ENCODE results near the gene WDR41.

Gene WDR41

DNA sequence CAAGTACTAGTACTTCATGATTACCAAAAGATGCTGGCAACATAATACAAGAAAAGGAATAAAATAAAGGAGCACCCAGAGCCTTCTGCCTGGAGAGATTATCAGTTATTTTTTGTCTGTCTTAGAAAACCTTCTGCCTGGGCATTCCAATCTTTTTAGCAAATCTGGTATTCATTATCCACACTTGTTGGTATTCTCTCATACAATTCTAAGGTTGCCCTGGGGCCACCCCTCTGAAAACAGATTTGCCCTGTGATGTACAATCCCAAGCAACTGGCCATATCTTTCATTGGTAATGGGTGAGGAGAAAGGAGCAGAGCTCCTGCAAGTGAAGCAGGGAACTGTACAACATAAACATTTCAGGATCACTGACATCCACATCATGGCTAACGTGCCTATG is 47.8 kb downstream of the WDR41 start:
- DNase-seq (ENCODE audit: low read depth, low spot score), result no peak

DNA sequence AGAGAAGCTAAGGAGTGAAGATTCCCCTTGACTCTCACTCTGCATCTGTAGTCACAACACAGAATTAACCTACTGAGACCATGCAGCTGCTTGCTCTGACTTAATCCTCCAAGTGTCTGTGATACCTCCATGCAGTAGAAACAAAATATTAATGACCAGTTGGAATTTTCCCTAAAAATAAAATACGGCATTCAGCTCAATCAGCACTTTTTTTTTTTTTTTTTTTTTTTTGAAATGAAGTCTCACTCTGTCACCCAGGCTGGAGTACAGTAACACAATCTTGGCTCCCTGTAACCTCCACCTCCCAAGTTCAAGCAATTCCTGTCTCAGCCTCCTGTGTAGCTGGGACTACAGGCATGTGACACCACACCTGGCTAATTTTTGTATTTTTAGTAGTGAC is 48.4 kb downstream of the WDR41 start:
- no peak for DNase-seq (ENCODE audit: low read depth, low spot score)

- no peak for DNase-seq (ENCODE audit: low read depth, low spot score)
These were observed 54.0 kb downstream of the WDR41 start for GRCh38 chr5:77438071-77438470.

DNA sequence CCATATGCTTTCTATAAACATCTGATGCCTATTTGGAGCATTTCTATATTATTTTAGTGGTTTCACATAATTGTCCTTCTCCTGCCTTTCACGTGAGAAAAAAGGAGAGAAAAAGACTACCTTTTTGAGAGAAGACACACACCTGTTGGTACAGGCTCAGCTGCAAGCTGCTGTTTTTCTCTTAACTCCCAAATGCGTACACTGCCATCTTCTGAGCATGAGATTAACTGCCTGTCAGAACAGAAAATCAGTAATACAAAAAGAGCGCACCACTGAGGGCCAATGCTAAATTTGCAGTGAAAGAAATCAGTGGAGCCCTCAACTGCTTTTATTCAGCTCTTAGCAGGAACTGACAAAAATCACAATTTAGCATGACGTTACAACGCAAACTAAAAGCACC is 54.9 kb downstream of the WDR41 start:
- DNase-seq (ENCODE audit: low read depth, low spot score), result no peak

DNA sequence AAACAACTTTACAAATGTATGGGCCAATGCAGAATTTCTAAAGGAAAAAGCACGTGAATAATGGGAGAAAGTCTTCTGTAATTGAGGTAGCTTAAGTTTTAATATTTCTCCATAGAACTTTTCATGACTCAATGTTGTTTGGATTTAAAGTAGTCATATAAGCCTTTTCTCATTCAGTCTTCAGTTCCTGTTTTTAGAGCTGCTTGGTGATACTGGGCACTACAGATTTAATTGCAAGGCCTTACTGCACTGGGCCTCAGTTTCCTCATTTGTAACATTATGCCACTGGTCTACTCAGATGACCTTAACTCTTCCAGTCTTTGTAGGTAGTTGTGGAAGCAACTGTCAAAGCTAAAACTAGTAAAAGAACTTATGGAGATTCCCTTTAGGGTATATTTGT is 60.4 kb downstream of the WDR41 start:
- no peak for DNase-seq (ENCODE audit: low read depth, low spot score)

- no peak for DNase-seq (ENCODE audit: low read depth, low spot score)
These were observed 60.8 kb downstream of the WDR41 start for GRCh38 chr5:77431286-77431685.

DNA sequence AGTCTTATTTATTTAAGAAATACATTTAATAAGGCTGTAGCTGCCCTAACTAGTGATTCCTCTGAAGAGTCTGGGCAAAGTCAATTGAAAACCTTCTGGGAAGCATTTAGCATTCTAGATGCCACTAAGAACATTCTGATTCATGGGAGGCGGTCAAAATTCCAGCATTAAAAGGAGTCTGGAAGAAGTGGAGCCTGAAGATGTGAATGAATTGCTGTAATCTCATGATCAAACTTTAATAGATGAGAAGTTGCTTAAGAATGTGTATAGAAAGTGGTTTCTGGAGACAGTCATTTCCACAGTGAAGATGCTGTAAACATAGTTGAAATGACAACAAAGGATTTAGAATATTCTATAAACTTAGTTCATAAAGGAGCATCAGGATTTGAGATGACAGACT is 61.4 kb downstream of the WDR41 start:
- DNase-seq (ENCODE audit: low read depth, low spot score), result no peak

GRCh38 chr5:77428526-77428925 is 63.6 kb downstream of the WDR41 start:
- DNase-seq (ENCODE audit: low read depth, low spot score), result no peak

DNA sequence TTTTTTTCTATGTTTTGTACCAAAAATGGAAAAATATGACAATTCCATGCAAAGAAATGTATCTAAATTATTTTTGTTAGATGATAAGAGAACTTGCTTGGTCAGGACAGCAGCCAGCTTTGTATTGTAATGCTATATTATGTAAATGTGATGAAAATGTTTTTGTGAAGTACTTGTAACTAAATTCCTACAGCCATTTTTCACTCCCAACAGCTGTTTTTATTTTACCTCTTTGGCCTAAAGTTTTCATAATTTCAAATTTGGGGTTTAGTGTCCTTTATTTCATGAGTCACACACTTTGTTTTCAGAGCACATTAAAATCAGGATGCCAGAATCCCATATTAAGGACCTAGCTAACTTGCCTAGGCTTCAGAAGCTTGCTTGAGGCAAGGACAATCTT is 64.1 kb downstream of the WDR41 start:
- no peak for DNase-seq (ENCODE audit: low read depth, low spot score)

- no peak for DNase-seq (ENCODE audit: low read depth, low spot score)
These were observed 65.4 kb downstream of the WDR41 start for GRCh38 chr5:77426670-77427069.

GRCh38 chr5:77425998-77426659 is 66.0 kb downstream of the WDR41 start:
- DNase-seq (ENCODE audit: low read depth, low spot score), result no peak

DNA sequence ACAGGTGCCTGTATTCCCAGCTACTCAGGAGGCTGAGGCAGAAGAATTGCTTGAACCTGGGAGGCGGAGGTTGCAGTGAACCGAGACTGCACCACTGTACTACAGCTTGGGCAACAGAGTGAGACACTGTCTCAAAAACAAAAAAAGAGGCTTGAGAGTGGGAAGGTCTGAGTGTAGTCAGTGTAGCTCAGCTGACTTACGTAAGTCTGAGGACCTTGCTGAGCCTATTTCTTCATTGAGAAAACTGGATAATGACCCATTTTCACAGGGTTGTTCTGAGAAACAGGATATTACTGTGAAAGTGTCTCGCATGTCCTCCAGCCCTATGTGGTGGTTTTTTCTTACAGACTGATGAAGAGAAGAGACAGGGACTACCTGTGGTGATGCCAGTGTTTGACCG is 66.7 kb downstream of the WDR41 start:
- DNase-seq (ENCODE audit: low read depth, low spot score), result no peak

- no peak for DNase-seq (ENCODE audit: low read depth, low spot score)
These were observed 67.2 kb downstream of the WDR41 start for GRCh38 chr5:77424921-77425320.

DNA sequence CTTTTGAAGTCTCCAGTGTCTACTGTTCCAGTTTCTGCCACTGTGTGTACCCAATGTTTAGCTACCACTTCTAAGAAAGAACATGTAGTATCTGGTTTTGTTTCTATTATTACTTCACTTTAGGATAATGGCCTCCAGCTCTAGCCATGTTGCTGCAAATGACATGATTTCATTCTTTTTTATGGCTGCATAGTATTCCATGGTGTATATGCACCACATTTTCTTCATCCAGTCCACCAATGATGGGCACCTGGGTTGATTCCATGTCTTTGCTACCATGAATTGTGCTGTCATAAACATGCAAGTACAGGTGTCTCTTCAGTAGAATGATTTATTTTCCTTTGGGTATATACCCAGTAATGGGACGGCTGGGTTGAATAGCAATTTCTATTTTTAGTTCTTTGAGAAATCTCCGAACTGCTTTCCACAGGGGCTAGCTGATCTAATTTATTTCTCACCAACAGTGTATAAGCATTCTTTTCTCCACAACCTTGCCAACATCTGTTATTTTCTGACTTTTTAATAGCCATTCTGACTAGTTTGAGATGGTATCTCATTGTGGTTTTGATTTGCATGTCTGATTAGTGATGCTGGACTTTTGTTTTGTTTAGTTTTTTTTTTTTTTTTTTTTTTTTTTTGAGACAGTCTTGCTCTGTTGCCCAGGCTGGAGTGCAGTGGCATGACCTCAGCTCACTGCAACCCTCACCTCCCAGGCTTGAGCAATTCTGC is 68.9 kb downstream of the WDR41 start:
- no peak for DNase-seq (ENCODE audit: low read depth, low spot score)

GRCh38 chr5:77420940-77421339 is 71.2 kb downstream of the WDR41 start:
- DNase-seq (ENCODE audit: low read depth, low spot score), result no peak

DNA sequence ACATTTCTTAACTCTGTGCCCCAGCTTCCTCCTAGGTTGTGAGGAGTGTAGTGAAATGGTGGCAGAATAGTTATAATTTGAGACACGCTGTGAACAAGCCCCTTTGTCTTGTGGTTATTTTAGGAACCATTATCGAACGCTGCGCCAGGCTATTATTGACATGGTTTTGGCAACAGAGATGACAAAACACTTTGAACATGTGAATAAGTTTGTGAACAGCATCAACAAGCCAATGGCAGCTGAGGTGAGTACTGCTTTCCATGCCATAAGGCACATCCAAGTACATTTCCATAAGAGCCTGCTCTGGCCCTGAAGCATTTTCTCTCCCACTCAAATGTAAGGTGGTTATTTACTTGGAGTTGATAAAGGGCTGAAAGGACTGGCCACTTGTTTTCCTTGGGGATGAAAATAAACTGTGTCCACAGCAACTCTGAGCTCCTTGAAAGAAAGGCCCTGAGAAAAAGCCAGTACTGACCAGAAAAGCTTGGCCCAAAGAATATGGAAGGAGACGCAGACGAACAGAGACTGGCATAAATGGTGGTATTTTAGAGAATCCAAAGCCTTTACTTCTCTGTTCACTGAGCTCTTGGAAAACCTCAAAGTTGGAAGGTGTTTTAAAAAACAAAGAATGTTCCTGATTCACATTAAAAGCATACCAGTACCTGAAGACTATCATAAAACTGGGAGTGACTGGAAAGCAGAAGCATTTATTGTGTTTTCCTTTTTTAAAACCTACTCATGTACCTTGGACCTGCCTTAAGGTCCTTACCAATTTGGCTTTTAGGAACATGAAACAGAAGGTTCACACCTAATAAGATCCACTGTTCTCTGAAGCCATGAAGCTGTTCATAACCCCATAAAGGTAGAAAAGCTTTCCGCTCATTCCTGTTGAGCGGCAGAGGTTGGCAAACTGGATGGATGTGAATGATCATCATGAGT is 72.2 kb downstream of the WDR41 start:
- no peak for DNase-seq (ENCODE audit: low read depth, low spot score)

- no peak for DNase-seq (ENCODE audit: low read depth, low spot score)
These were observed 73.2 kb downstream of the WDR41 start for GRCh38 chr5:77418601-77419581.

DNA sequence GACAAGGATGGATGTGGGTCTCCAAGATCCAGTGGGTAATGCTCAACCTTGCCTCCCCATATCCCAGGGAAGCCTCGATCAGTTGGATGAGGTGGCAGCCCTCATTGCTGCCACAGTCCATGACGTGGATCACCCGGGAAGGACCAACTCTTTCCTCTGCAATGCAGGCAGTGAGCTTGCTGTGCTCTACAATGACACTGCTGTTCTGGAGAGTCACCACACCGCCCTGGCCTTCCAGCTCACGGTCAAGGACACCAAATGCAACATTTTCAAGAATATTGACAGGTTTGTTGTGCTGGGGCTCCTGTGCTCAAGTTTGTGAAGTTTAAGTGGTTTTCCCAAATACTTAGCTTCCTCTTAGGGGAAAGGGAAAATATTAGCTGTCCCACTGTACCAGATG is 74.0 kb downstream of the WDR41 start:
- DNase-seq (ENCODE audit: low read depth, low spot score), result no peak

GRCh38 chr5:77413049-77413448 is 79.1 kb downstream of the WDR41 start:
- DNase-seq (ENCODE audit: low read depth, low spot score), result no peak

DNA sequence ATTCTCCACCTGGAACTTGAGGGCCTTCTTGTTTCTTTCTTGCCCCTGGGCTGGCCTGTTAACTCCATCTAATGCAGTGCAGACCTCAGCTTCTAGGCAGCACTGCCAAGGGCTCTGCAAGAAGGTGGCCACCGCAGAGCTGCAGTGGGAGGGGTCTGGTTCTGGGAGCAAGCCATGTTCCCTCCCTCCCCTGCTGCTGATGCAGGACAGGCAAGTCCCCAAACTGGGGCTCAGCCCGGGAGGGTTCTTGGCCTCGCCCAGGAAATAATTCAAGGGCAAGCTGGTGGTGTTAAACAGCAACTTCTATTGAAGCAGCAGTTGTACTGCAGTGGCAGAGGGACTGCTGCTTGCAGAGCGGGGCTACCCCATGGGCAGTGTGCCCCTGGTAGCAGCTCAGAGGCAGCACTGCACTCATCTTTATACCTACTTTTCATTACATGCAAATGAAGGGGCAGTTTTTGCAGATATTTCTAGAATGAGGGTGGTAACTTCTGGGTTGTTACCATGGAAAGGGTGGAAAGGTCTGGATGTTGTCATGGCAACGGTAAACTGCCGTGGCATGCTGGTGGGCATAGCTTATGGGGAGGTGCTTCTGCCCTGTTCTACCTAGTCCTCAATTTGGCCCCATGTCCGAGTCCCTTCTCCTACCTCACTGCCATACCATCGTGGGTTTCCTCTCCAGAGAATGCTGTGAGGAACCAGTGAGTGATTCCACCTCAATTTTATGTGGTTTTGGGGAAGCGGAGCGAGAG is 82.1 kb downstream of the WDR41 start:
- no peak for DNase-seq (ENCODE audit: low read depth, low spot score)

- no peak for DNase-seq (ENCODE audit: low read depth, low spot score)
These were observed 85.0 kb downstream of the WDR41 start for GRCh38 chr5:77407152-77407551.
